ENCODE results near the gene ZP4. TPM values are rescaled to one million over a fixed set of nuclear protein-coding genes. Genes with fewer than 3 reads are reported as not detected.

ZP4 gene
- total RNA-seq, 4 donors from 2014 or later = not detected

DNA sequence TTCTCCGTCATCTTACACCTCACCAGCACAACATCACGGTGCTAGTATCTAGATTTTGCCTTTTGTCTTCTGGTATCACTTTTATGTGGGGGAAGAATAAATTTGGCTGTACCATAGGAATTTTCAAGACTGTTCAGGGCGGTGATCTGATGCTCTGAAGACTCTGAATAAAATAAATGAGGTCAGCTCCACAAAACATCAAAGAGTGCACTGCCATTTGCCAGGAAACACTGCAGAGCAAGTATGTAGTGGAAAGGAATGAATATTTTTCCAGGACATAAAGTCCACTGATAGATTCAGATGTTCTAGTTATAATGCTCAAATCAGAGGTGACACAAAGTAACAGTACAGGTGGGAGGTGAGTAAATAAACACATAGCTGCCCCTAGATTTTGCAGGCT is 56.3 kb downstream of the ZP4 start:
- no peak for DNase-seq (ENCODE audit: low spot score in 2 of 2)
- no peak for TF ChIP-seq POLR2A (IDR thresholded peaks at IDR 0.05)
- TF ChIP-seq, protein P1, sequence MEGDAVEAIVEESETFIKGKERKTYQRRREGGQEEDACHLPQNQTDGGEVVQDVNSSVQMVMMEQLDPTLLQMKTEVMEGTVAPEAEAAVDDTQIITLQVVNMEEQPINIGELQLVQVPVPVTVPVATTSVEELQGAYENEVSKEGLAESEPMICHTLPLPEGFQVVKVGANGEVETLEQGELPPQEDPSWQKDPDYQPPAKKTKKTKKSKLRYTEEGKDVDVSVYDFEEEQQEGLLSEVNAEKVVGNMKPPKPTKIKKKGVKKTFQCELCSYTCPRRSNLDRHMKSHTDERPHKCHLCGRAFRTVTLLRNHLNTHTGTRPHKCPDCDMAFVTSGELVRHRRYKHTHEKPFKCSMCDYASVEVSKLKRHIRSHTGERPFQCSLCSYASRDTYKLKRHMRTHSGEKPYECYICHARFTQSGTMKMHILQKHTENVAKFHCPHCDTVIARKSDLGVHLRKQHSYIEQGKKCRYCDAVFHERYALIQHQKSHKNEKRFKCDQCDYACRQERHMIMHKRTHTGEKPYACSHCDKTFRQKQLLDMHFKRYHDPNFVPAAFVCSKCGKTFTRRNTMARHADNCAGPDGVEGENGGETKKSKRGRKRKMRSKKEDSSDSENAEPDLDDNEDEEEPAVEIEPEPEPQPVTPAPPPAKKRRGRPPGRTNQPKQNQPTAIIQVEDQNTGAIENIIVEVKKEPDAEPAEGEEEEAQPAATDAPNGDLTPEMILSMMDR (IDR thresholded peaks at IDR 0.05) = no peak
- no peak overlapping the region for H3K4me3 ChIP-seq (ENCODE audit: low read depth, poor library complexity, severe bottlenecking)
- intact Hi-C loops (cut with DNase I; ENCODE audit: low total_unique reads) = no loop called here
- 69 to 71% methylated on average over 3 of the region's 3 CpGs for WGBS, 2 donors

DNA sequence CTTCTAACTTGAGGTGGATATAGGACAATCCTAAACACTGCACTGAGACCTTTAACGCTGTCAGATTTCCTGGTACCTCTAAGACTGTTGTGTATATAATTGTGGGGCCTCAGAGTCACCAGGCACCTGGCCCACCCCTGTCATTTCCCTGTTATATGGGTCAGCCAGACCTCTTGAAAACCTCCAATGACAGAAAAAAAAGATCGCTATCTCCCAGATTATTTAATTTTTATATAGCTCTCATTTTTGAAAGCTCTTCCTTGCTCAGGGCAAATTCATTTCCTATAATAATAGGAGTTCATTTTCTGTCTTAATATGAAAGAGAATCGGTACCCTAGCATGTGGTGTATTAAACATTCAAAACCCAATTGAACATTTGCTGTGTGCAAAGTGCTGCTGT is 56.7 kb downstream of the ZP4 start:
- no peak for TF ChIP-seq POLR2A (IDR thresholded peaks at IDR 0.05)
- TF ChIP-seq, protein P1 (IDR thresholded peaks at IDR 0.05) = no peak
- intact Hi-C loops (cut with DNase I; ENCODE audit: low total_unique reads) = no loop called here
- no peak overlapping the region for H3K4me3 ChIP-seq (ENCODE audit: low read depth, poor library complexity, severe bottlenecking)
- 83 to 84% methylated on average over 3 of the region's 3 CpGs for WGBS, 2 donors
- no peak for DNase-seq (ENCODE audit: low spot score in 2 of 2)

DNA sequence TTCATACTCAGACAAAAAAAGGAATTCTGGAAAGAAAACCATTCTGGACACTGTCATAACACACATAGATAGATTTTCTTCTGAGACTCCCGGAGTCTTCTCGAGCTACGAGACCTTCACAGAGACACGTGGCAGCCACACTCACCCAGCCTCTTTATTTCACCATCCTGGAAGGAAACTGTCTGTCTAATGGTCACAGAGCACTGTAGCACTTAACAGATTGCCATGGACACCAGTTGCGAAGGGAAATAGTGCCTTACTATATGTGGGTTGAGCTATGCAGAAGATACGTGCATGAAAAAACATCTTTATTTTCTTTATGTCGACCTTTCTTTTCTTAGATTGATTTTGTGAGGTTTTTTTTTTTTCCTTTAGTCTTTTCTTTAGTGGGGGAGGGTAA is 57.9 kb downstream of the ZP4 start:
- TF ChIP-seq, protein P1 (IDR thresholded peaks at IDR 0.05) = no peak
- no peak for TF ChIP-seq POLR2A (IDR thresholded peaks at IDR 0.05)
- intact Hi-C loops (cut with DNase I; ENCODE audit: low total_unique reads) = no loop called here
- no peak overlapping the region for H3K4me3 ChIP-seq (ENCODE audit: low read depth, poor library complexity, severe bottlenecking)
- no peak for DNase-seq (ENCODE audit: low spot score in 2 of 2)
- 67 to 69% methylated on average over 7 of the region's 7 CpGs for WGBS, 2 donors
